GM10248 (cell line): ENCODE data around the gene P2RX1.

Source experiments
- CTCF ChIA-PET: fragments of 300-600 bp; sonication (Branson Sonifier 250); formaldehyde crosslinking; extraction: SDS; loops from one replicate; lab custom pipeline; 2021; ENCODE audit warnings: antibody characterized with exemption; lab: Yijun Ruan, JAX
- POLR2A ChIA-PET: fragments of 350-650 bp; sonication (Branson Sonifier 250); formaldehyde crosslinking; extraction: SDS; loops from one replicate; lab custom pipeline; 2020; ENCODE audit warnings: antibody characterized with exemption; lab: Yijun Ruan, JAX
- DNase-seq: peaks from one replicate; pipeline ENCODE4 v3.0.0; 2012; ENCODE audit errors: extremely low spot score
- TF ChIP-seq, protein P1 (sequence below): IDR thresholded peaks from 2 replicates; pipeline ENCODE4 v1.5.1; 2012; ENCODE audit warnings: mild to moderate bottlenecking, low read depth; ENCODE audit errors: extremely low read depth, missing control alignments, control extremely low read depth

Gene P2RX1

DNA sequence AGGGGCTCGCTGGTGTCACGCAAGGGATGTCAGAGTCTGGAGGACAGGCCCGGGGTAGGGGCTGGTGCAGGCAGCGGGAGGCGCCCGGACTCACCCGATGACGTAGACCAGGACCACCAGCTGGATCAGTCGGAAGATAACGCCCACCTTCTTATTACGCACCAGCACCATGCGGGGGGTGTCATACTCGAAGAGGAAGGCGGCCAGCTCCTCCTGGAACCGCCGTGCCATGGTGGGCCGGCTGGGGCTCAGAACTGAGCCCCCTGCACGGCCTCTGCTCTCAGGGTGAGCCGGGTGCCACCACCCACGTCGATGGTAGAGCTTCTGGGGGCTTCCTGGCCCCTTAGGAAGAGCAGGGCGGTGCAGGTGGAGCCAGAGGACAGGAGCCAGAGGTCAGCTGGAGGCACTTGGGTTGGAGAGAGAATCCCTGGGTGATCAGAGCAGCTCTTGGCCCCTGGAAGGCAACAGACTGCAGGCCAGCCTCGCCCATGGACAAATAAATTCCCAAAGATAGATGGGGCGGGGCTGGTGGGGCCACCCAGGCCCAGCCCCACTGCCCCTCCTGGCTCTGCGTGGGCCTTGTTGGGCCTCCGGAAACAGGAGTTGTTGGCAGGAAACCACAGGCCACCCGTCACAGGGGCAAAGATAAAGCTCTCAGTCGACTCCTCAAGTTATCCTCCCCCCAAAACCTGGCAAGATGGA lies at the start of gene P2RX1:
Gene P2RX1, minus strand, starts transcription at position 471 of the 702 bp plus-strand sequence. Its CDS starts 240 bp downstream, at position 231.
- CTCF ChIA-PET, result interaction anchor here (1.2 to 8.1 kb wide), 7 partner anchors 8 to 184 kb away, joined by 3 to 74 read pairs (median 8); no protein-coding TSS in a partner anchor
- TF ChIP-seq, protein P1, sequence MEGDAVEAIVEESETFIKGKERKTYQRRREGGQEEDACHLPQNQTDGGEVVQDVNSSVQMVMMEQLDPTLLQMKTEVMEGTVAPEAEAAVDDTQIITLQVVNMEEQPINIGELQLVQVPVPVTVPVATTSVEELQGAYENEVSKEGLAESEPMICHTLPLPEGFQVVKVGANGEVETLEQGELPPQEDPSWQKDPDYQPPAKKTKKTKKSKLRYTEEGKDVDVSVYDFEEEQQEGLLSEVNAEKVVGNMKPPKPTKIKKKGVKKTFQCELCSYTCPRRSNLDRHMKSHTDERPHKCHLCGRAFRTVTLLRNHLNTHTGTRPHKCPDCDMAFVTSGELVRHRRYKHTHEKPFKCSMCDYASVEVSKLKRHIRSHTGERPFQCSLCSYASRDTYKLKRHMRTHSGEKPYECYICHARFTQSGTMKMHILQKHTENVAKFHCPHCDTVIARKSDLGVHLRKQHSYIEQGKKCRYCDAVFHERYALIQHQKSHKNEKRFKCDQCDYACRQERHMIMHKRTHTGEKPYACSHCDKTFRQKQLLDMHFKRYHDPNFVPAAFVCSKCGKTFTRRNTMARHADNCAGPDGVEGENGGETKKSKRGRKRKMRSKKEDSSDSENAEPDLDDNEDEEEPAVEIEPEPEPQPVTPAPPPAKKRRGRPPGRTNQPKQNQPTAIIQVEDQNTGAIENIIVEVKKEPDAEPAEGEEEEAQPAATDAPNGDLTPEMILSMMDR, result no peak
- POLR2A ChIA-PET, result no interaction called here
- no peak for DNase-seq

DNA sequence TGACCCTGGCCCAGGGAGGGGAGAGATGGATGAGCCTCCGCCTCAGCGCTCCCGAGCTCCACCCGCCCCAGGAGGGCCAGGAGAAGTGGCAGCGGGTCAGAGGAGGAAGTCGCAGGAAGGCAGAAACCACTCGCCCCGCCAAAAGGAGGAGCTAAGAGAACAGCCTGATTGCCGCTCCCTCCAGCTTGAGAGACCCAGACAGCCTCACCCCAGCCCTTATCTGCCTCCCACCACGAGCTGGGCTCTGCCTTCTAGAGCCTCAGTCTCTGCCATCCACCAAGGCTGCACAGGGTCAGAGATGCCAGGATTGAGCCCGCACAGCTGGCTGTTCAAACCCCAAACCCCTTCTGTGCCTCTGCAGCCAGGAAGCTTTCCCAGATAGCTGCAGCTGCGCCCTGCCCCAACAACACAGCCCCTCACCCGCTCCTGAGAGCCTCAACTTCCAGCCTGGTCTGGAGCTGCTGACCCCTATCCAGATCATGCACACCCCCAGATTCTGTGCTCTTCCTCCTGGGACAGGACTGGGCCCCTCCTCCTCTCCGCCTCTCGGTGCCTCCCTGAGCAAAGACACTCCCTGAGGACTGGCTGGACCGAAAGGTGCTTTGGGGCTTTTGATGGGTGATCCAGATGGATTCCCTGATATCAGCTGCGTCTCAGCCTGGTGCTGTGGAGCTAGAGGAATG lies 49.0 kb upstream of the P2RX1 start:
- CTCF ChIA-PET, result interaction anchor here (0.7 to 2.9 kb wide), 15 partner anchors 8 to 228 kb away, joined by 3 to 17 read pairs (median 3); partner anchors contain the start of gene NCBP3
- peak; percentile 86 for DNase-seq
- POLR2A ChIA-PET, result interaction anchor here (0.5 to 1.1 kb wide), 4 partner anchors 9 to 178 kb away, joined by 3 read pairs; no protein-coding TSS in a partner anchor
- TF ChIP-seq, protein P1, result peak; percentile 26

DNA sequence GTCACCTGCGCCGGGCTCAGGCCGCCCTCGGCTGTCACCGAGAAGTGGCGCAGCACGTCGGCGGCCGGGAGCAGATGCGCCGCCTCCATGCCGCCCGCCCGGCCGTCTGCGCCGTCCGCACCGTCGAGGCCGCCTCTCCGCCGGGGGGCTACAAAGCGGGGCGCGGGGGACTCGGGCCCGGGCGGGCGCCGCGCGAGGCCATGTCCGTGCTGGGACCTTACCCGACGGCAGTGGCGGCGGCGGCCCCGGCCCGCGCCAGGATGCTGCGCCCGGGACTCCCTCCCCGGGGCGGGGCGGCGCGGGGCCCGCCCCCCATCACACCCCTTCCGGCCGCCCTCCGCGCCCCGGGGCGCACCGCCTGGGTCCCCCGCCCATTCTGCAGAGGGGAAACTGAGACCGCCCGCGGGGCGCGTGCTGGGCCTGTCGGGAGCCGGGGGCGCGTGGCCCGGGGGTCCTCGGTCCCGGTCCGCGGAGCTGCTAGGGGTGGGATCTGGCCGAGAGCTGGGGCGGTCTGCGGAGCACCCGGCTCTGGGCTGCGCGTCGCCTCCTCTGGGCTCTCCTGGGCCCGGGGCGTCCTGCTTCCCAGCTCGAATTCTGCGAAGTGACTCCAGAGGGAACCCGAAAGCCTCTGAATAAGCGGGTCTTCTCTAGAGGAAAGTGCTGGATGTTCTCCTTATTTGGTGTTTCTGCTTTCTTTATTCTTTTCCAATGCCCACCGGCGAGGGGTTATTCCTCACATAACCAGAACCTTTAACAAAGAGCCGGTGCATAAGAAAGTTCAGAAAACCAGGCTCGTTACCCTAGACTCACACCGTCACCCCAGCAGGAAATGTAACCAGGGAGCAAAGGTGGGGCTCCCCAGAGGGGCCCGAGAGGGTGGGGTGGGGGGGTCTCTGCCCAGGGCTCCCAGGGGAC lies 48.2 kb upstream of the P2RX1 start, which contains the start of gene ATP2A3:
Gene ATP2A3, minus strand, starts transcription at position 235 of the 915 bp plus-strand sequence. Its CDS starts 146 bp downstream, at position 89.
- CTCF ChIA-PET, result interaction anchor here (0.7 to 2.9 kb wide), 15 partner anchors 8 to 227 kb away, joined by 3 to 17 read pairs (median 3); partner anchors contain the start of gene NCBP3
- TF ChIP-seq, protein P1, result no peak
- POLR2A ChIA-PET, result interaction anchor here (0.7 to 1.2 kb wide), 3 partner anchors 8 to 44 kb away, joined by 3 read pairs; no protein-coding TSS in a partner anchor
- peak; percentile 90 for DNase-seq

DNA sequence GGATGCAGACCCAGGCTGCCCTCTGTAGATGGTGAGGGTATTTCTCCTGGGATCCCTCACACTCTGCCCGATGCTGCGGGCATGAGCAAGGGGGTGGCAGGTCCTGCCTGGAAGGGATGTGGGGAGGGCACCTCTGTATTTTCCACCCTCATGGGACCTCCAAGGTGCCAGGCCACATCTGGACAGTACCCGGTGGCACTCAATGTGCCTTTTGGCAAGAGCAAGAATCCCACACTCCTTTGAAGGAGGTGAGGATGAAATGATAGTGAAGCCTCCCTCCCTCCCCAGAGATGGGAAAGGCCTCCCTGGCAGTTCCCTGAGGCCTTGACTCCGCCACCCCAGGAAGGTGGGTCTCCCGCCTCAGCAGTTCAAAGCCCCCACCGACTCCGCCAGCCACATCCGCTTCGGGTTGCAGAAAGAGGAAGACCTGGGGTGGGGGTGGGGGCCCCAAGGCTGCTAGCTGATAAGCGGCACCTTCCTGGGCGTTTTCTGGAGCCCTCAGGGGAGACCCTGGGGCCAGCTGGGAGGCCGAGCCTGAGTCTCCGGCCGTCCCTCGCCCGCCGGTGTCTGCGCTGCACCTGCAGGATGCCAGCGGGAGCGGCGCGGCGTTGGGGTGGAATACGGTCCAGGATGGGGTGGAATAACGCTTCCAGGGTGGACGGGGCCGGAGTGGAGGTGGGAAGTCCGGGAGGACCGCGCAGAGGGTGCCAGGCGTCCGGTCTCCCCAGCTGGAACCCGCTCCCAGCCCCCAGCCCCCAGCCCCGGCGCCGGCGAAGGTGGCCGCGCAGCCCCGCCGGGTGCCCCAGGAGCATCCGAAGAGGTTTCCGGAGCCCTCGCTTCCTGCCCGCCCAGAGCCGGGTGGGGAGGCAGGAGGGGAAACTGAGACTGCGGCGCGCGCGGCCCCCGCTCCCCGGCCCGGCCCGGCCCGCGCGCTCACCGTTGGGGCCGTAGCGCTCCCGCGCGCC lies 47.3 kb upstream of the P2RX1 start:
- ChIA-PET CTCF (interaction anchor here (1.3 to 2.9 kb wide), 2 partner anchors 10 to 49 kb away, joined by 4 to 17 read pairs; no protein-coding TSS in a partner anchor), POLR2A (interaction anchor here (1.2 kb wide), 1 partner anchor 45 kb away, joined by 3 read pairs; no protein-coding TSS in a partner anchor)
- TF ChIP-seq, protein P1, result no peak
- DNase-seq, result peak; percentile 67

DNA sequence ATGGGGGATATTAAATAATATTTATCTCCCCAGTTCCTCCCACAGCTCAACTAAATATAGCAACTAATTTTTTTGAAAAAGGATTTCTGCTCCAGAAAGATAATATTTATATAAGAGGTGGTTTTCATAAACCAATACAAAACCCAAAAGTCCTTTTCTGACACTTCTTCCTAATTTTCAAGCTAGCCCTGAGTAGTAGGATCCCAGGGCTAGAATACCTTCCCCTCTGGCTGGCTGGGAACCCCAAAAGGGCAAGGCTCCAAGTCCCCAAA lies 46.6 kb upstream of the P2RX1 start:
- ChIA-PET POLR2A (no interaction called here), CTCF (interaction anchor here (1.3 to 3.6 kb wide), 3 partner anchors 11 to 49 kb away, joined by 4 to 22 read pairs (median 17); no protein-coding TSS in a partner anchor)
- no peak for DNase-seq
- TF ChIP-seq, protein P1, result no peak
